Gastroesophageal sphincter (tissue), 3 donors: Measurements from ENCODE around the gene PCDH9.

ENCODE experiments used
- EP300 ChIP-seq: sonication (generic); formaldehyde crosslinking; IDR thresholded peaks from one replicate; pipeline ENCODE4 v1.6.1; 2017; ENCODE audit warnings: antibody characterized with exemption, mild to moderate bottlenecking
- POLR2A ChIP-seq, 2 donors: fragments of 450-650 bp; IDR thresholded peaks; one replicate each; pipeline ENCODE4 v1.6.1; 2017; ENCODE audit warnings: antibody characterized with exemption in 2 of 2, mild to moderate bottlenecking in 2 of 2, moderate library complexity in 1 of 2
- TF ChIP-seq, protein P1 (sequence below), 4 experiments: fragments of 200-600 bp in 2 of 4; fragments of 450-650 bp in 2 of 4; sonication (generic) in 1 of 4; IDR thresholded peaks; one replicate each; pipeline ENCODE4 v1.5.1; 2017 to 2019; ENCODE audit warnings: antibody characterized with exemption in 4 of 4, mild to moderate bottlenecking in 2 of 4, moderate library complexity in 2 of 4

- TF ChIP-seq EP300 (no peak), POLR2A (IDR thresholded peaks at IDR 0.05) (no peak)
- TF ChIP-seq, protein P1, sequence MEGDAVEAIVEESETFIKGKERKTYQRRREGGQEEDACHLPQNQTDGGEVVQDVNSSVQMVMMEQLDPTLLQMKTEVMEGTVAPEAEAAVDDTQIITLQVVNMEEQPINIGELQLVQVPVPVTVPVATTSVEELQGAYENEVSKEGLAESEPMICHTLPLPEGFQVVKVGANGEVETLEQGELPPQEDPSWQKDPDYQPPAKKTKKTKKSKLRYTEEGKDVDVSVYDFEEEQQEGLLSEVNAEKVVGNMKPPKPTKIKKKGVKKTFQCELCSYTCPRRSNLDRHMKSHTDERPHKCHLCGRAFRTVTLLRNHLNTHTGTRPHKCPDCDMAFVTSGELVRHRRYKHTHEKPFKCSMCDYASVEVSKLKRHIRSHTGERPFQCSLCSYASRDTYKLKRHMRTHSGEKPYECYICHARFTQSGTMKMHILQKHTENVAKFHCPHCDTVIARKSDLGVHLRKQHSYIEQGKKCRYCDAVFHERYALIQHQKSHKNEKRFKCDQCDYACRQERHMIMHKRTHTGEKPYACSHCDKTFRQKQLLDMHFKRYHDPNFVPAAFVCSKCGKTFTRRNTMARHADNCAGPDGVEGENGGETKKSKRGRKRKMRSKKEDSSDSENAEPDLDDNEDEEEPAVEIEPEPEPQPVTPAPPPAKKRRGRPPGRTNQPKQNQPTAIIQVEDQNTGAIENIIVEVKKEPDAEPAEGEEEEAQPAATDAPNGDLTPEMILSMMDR (IDR thresholded peaks at IDR 0.05), result no peak
Observed at GRCh38 chr13:66855131-66855530, 375.0 kb downstream of the PCDH9 start.
